Suprapubic skin (tissue), 4 donors: ENCODE measurements around the gene ISYNA1. TPM values are rescaled to one million over a fixed set of nuclear protein-coding genes. Genes with fewer than 3 reads are reported as not detected.

Experiments
- DNase-seq, 2 donors: peaks; one replicate each; pipeline ENCODE4 v3.0.0-alpha.2; 2019; ENCODE audit warnings: low spot score in 2 of 2
- H3K27ac ChIP-seq: fragments of 200-600 bp; sonication (generic); one replicate; pipeline ENCODE4 v1.5.1; 2019
- H3K27me3 ChIP-seq: fragments of 200-600 bp; sonication (generic); one replicate; pipeline ENCODE4 v1.5.1; 2019
- H3K36me3 ChIP-seq: fragments of 200-600 bp; sonication (generic); one replicate; pipeline ENCODE4 v1.5.1; 2019
- H3K4me1 ChIP-seq: fragments of 200-600 bp; sonication (generic); one replicate; pipeline ENCODE4 v1.5.1; 2019
- H3K4me3 ChIP-seq: fragments of 200-600 bp; sonication (generic); one replicate; pipeline ENCODE4 v1.5.1; 2019; ENCODE audit warnings: mild to moderate bottlenecking
- H3K9me3 ChIP-seq: fragments of 200-600 bp; sonication (generic); one replicate; pipeline ENCODE4 v1.5.1; 2019
- EP300 ChIP-seq: sonication (generic); formaldehyde crosslinking; IDR thresholded peaks from one replicate; pipeline ENCODE4 v1.6.1; 2017; ENCODE audit warnings: antibody characterized with exemption
- POLR2A ChIP-seq, 2 donors: fragments of 450-650 bp; IDR thresholded peaks; one replicate each; pipeline ENCODE4 v1.6.1; 2017; ENCODE audit warnings: antibody characterized with exemption in 2 of 2, mild to moderate bottlenecking in 2 of 2, moderate library complexity in 2 of 2
- POLR2AphosphoS5 ChIP-seq, 3 donors: sonication (generic); formaldehyde crosslinking; IDR thresholded peaks; one replicate each; pipeline ENCODE4 v1.6.1; 2017; ENCODE audit warnings: antibody characterized with exemption in 3 of 3
- WGBS: methylation state at CpG from one replicate; pipeline ENCODE4 v1.1.5; 2018; 5-methylcytosine and 5-hydroxymethylcytosine counted together
- total RNA-seq, 4 donors: library from RNA; depleted of rRNA; stranded (reverse); fragments of >200 nt; gene quantifications; one replicate each; pipeline ENCODE4 v1.1.0, GENCODE V29; 2016
- TF ChIP-seq, protein P1 (sequence below), 2 donors: fragments of 200-600 bp in 1 of 2; fragments of 450-650 bp in 1 of 2; sonication (generic) in 1 of 2; IDR thresholded peaks; one replicate each; pipeline ENCODE4 v1.5.1; 2016 to 2019; ENCODE audit warnings: antibody characterized with exemption in 2 of 2, mild to moderate bottlenecking in 1 of 2, moderate library complexity in 1 of 2

The ISYNA1 gene
- total RNA-seq, 4 donors from 2014 or later, result 7.9 to 27.6 (median 21.0) TPM

DNA sequence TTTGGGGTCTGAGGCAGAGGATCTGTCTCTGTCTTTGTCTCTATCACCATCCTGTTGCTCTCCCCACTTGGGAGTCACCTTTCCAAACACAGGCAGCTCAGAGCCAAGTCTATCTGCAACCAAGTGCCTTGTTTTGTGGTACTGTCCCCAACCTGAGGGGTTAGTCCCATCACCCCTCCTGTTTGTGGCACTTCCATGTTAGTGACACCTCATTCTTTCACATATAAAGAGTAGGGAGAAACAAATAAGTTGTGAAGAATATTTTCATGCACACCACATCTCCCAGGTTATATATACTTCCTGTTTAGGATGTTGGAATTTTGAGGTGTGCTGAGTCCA lies 48.2 kb downstream of the ISYNA1 start:
- no peak for DNase-seq
- H3K4me1 ChIP-seq, result peaks cover 32% of the 10 kb centered on the region
- TF ChIP-seq, protein P1, sequence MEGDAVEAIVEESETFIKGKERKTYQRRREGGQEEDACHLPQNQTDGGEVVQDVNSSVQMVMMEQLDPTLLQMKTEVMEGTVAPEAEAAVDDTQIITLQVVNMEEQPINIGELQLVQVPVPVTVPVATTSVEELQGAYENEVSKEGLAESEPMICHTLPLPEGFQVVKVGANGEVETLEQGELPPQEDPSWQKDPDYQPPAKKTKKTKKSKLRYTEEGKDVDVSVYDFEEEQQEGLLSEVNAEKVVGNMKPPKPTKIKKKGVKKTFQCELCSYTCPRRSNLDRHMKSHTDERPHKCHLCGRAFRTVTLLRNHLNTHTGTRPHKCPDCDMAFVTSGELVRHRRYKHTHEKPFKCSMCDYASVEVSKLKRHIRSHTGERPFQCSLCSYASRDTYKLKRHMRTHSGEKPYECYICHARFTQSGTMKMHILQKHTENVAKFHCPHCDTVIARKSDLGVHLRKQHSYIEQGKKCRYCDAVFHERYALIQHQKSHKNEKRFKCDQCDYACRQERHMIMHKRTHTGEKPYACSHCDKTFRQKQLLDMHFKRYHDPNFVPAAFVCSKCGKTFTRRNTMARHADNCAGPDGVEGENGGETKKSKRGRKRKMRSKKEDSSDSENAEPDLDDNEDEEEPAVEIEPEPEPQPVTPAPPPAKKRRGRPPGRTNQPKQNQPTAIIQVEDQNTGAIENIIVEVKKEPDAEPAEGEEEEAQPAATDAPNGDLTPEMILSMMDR (IDR thresholded peaks at IDR 0.05), result no peak
- TF ChIP-seq POLR2AphosphoS5 (IDR thresholded peaks at IDR 0.05), result no peak
- TF ChIP-seq POLR2A (IDR thresholded peaks at IDR 0.05), result no peak
- no peak for TF ChIP-seq EP300

DNA sequence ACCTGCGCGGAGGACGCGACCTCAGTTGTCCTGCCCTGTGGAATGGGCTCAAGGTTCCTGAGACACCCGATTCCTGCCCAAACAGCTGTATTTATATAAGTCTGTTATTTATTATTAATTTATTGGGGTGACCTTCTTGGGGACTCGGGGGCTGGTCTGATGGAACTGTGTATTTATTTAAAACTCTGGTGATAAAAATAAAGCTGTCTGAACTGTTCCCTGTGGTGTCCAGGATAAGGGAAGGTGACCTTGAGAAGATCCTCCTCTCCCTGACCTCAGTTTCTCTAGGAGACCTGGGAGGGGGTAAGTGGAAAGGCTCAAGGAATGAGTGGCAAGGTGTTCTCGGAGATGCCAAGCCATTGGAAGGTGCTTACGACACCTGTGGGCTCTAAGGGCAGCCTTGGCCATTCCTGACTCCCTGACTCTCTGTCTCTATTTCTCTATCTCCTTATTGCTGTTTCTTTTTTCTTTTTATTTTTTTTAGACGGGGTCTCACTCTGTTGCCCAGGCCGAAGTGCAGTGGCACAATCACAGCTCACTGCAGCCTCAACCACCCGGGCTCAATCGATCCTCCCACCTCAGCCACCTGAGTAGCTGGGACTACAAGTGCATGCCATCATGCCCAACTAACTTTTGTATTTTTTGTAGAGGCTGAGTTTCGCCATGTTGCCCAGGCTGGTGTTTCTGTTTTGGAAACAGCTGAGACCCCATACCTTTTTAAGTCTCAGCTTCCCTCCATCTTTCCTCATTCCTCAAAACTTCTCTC lies 48.8 kb downstream of the ISYNA1 start:
- peaks cover 32% of the 10 kb centered on the region for H3K4me1 ChIP-seq
- no peak for TF ChIP-seq POLR2A (IDR thresholded peaks at IDR 0.05)
- TF ChIP-seq, protein P1 (IDR thresholded peaks at IDR 0.05), result no peak
- no peak for TF ChIP-seq EP300
- no peak for TF ChIP-seq POLR2AphosphoS5 (IDR thresholded peaks at IDR 0.05)
- H3K36me3 ChIP-seq, result no peaks in the 10 kb centered on the region
- H3K27ac ChIP-seq, result no peak overlapping the region
- peaks cover 8% of the 10 kb centered on the region for H3K27me3 ChIP-seq
- no peaks in the 10 kb centered on the region for H3K9me3 ChIP-seq
- peak overlapping the region; percentile 37 for H3K4me3 ChIP-seq
- WGBS, result 80% methylated on average over 13 of the region's 13 CpGs
- DNase-seq, result no peak

More for the DNA sequence above, 48.2 kb downstream of the ISYNA1 start:
- Histone ChIP-seq H3K27me3 (peaks cover 8% of the 10 kb centered on the region), H3K36me3 (no peaks in the 10 kb centered on the region), H3K27ac (no peak overlapping the region), H3K4me3 (no peak overlapping the region), H3K9me3 (no peaks in the 10 kb centered on the region)

DNA sequence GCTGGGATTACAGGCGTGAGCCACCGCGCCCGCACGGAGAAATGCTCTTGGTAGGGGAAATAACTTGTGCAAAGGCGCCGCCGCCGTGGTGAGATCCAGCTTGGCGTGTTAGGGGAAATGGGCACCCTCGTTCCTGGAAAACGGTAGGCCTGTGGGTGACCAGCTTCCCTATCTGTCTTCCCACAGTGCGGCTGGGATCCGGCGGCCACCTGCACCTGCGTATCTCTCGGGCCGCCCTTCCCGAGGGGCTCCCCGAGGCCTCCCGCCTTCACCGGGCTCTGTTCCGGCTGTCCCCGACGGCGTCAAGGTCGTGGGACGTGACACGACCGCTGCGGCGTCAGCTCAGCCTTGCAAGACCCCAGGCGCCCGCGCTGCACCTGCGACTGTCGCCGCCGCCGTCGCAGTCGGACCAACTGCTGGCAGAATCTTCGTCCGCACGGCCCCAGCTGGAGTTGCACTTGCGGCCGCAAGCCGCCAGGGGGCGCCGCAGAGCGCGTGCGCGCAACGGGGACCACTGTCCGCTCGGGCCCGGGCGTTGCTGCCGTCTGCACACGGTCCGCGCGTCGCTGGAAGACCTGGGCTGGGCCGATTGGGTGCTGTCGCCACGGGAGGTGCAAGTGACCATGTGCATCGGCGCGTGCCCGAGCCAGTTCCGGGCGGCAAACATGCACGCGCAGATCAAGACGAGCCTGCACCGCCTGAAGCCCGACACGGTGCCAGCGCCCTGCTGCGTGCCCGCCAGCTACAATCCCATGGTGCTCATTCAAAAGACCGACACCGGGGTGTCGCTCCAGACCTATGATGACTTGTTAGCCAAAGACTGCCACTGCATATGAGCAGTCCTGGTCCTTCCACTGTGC lies 49.6 kb downstream of the ISYNA1 start:
- peaks cover 32% of the 10 kb centered on the region for H3K4me1 ChIP-seq
- H3K4me3 ChIP-seq, result peak overlapping the region; percentile 37
- DNase-seq, result peak; percentile 81 to 87
- TF ChIP-seq, protein P1 (IDR thresholded peaks at IDR 0.05), result peak; percentile 97 to 100
- TF ChIP-seq EP300 (no peak), POLR2A (IDR thresholded peaks at IDR 0.05) (no peak), POLR2AphosphoS5 (IDR thresholded peaks at IDR 0.05) (peak in 1 of 3 donors; percentile 44)
- peaks cover 8% of the 10 kb centered on the region for H3K27me3 ChIP-seq
- 27% methylated on average over 11 of the region's 86 CpGs for WGBS
- no peaks in the 10 kb centered on the region for H3K36me3 ChIP-seq
- no peaks in the 10 kb centered on the region for H3K9me3 ChIP-seq
- H3K27ac ChIP-seq, result no peak overlapping the region

DNA sequence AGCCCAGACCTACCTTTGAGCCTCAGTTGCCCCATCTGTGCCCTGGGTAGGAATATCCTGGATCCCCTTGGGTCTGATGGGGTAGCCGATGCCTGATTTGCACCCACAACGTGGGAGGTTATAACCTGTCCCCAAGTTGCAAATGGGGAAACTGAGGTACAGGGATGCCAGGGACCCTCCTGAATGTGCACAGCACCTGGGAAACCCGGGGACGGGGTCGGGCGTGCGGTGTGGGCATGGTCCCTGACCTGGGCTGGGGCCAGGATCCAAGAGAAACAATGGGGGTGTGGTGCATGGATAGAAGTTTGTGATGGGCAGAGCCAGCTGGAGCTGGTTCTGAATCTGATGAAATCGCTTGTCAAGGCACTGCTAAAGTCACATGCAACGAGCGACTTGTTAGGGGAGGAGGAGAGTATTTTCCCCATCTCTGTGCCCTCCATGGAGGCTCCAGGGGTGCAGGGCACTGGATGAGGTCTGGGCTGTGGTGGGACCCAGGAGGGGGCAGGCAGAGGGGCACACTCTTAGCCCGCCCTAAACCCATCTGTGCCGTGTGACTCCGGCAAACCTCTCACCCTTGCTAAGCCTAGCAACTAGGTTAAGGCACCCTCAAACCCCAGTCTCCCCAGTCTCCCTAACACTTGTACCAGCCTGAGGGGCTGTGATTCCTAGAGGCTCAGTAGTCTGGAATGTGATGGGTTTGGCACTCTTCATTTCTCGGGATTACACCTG lies 51.2 kb downstream of the ISYNA1 start:
- 62% methylated on average over 12 of the region's 14 CpGs for WGBS

More for the DNA sequence above, 51.2 kb downstream of the ISYNA1 start:
- TF ChIP-seq, protein P1 (IDR thresholded peaks at IDR 0.05), result no peak
- TF ChIP-seq EP300 (no peak), POLR2AphosphoS5 (IDR thresholded peaks at IDR 0.05) (no peak), POLR2A (IDR thresholded peaks at IDR 0.05) (no peak)
- H3K27ac ChIP-seq, result no peak overlapping the region
- no peaks in the 10 kb centered on the region for H3K36me3 ChIP-seq
- no peak for DNase-seq
- H3K9me3 ChIP-seq, result no peaks in the 10 kb centered on the region
- H3K4me3 ChIP-seq, result peak overlapping the region; percentile 19
- peaks cover 8% of the 10 kb centered on the region for H3K27me3 ChIP-seq
- H3K4me1 ChIP-seq, result peaks cover 32% of the 10 kb centered on the region
